Peyer's patch (tissue), 4 donors: ENCODE measurements around the gene PHF21B. TPM values are rescaled to one million over a fixed set of nuclear protein-coding genes. Genes with fewer than 3 reads are reported as not detected.

ENCODE experiments used
- DNase-seq, 3 donors: peaks; one replicate each; pipeline ENCODE4 v3.0.0-alpha.2; 2017 to 2019
- H3K27ac ChIP-seq, 4 donors: fragments of 200-600 bp; sonication (generic); one replicate each; pipeline ENCODE4 v1.5.1; 2016 to 2019
- H3K27me3 ChIP-seq, 2 donors: fragments of 200-600 bp; sonication (generic); one replicate each; pipeline ENCODE4 v1.5.1; 2019
- H3K36me3 ChIP-seq, 3 donors: fragments of 200-600 bp; sonication (generic); one replicate each; pipeline ENCODE4 v1.5.1; 2016 to 2019
- H3K4me1 ChIP-seq, 4 donors: fragments of 200-600 bp; sonication (generic); one replicate each; pipeline ENCODE4 v1.5.1; 2016 to 2019
- H3K4me3 ChIP-seq, 4 donors: fragments of 200-600 bp; sonication (generic); 1 replicate in 3 of 4; 2 replicates in 1 of 4; pipeline ENCODE4 v1.5.1; 2016 to 2019; ENCODE audit warnings: mild to moderate bottlenecking in 1 of 4
- H3K9me3 ChIP-seq, 4 donors: fragments of 200-600 bp; sonication (generic); one replicate each; pipeline ENCODE4 v1.5.1; 2016 to 2019; ENCODE audit warnings: mild to moderate bottlenecking in 1 of 4
- POLR2A ChIP-seq, 2 donors: fragments of 450-650 bp; IDR thresholded peaks; one replicate each; pipeline ENCODE4 v1.5.1; 2017; ENCODE audit warnings: antibody characterized with exemption in 2 of 2, mild to moderate bottlenecking in 2 of 2, moderate library complexity in 2 of 2
- total RNA-seq, 4 donors: library from RNA; depleted of rRNA; stranded (reverse); fragments of >200 nt; gene quantifications; one replicate each; pipeline ENCODE4 v1.1.0, GENCODE V29; 2016
- TF ChIP-seq, protein P1 (sequence below), 6 experiments: fragments of 450-650 bp in 4 of 6; fragments of 200-600 bp in 2 of 6; sonication (generic) in 1 of 6; IDR thresholded peaks; one replicate each; pipeline ENCODE4 v1.5.1; 2017 to 2019; ENCODE audit warnings: antibody characterized with exemption in 6 of 6, mild to moderate bottlenecking in 3 of 6, moderate library complexity in 1 of 6

Gene PHF21B
- total RNA-seq, 4 donors from 2014 or later, result not detected

DNA sequence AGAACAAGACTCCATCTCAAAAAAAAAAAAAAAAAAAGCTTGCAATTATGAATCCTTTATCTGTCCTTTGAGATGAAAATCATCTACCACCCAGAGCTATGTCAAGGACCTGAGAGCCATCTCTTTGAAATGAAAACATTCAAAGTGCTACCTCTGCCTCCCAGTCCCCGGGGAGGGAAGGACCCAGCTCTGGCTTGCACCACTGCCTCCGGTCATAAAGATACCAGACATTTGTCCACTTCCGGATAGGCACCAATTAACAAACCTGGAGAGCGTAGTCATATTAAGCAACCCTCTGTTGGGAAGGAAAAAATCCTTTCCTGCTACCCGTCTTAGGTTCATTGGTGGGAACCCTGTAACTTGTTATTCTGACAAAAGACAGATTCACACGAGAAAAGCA is 158.9 kb downstream of the PHF21B start:
- DNase-seq, result peak in 1 of 3 donors; percentile 11

DNA sequence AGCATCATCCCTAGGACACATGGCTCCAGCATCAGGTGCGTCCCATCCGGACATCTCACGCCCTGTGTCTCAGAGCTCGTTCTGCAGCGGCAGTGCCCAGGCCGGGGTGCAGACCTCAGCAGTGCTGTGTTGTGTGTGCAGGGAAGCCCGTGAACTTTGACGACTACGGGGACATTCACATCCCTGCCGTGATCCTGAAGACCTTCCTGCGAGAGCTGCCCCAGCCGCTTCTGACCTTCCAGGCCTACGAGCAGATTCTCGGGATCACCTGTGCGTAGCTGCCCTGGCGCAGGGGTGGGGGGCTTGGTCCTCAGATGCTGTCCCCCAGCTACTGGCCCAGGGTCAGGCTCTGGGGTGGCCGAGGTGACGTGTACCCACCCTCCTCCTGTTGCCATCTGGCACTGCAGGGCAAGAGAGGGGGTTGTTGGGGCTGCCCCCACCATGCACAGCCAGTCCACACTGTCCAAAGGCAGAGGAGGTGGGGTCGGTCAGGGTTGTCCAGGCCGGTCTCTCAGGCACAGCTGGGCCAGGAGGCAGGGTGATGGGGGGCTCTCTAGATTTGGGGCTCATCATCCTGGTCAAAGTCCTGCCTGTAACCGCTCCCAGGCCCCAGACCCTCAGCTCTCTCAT is 160.9 kb downstream of the PHF21B start:
- H3K9me3 ChIP-seq, result no peaks in the 10 kb centered on the region
- no peaks in the 10 kb centered on the region for H3K36me3 ChIP-seq
- DNase-seq, result peak in 1 of 3 donors; percentile 43
- H3K4me1 ChIP-seq, result no peaks in the 10 kb centered on the region
- TF ChIP-seq POLR2A (IDR thresholded peaks at IDR 0.05), result no peak
- TF ChIP-seq, protein P1, sequence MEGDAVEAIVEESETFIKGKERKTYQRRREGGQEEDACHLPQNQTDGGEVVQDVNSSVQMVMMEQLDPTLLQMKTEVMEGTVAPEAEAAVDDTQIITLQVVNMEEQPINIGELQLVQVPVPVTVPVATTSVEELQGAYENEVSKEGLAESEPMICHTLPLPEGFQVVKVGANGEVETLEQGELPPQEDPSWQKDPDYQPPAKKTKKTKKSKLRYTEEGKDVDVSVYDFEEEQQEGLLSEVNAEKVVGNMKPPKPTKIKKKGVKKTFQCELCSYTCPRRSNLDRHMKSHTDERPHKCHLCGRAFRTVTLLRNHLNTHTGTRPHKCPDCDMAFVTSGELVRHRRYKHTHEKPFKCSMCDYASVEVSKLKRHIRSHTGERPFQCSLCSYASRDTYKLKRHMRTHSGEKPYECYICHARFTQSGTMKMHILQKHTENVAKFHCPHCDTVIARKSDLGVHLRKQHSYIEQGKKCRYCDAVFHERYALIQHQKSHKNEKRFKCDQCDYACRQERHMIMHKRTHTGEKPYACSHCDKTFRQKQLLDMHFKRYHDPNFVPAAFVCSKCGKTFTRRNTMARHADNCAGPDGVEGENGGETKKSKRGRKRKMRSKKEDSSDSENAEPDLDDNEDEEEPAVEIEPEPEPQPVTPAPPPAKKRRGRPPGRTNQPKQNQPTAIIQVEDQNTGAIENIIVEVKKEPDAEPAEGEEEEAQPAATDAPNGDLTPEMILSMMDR (IDR thresholded peaks at IDR 0.05), result no peak
- no peak overlapping the region for H3K27ac ChIP-seq
- no peaks in the 10 kb centered on the region for H3K27me3 ChIP-seq
- no peak overlapping the region for H3K4me3 ChIP-seq

More for the DNA sequence above, 158.9 kb downstream of the PHF21B start:
- TF ChIP-seq POLR2A (IDR thresholded peaks at IDR 0.05), result no peak
- TF ChIP-seq, protein P1 (IDR thresholded peaks at IDR 0.05), result no peak
- Histone ChIP-seq H3K27me3 (no peaks in the 10 kb centered on the region), H3K36me3 (no peaks in the 10 kb centered on the region), H3K4me3 (no peak overlapping the region), H3K9me3 (no peaks in the 10 kb centered on the region), H3K27ac (no peak overlapping the region), H3K4me1 (no peaks in the 10 kb centered on the region)

DNA sequence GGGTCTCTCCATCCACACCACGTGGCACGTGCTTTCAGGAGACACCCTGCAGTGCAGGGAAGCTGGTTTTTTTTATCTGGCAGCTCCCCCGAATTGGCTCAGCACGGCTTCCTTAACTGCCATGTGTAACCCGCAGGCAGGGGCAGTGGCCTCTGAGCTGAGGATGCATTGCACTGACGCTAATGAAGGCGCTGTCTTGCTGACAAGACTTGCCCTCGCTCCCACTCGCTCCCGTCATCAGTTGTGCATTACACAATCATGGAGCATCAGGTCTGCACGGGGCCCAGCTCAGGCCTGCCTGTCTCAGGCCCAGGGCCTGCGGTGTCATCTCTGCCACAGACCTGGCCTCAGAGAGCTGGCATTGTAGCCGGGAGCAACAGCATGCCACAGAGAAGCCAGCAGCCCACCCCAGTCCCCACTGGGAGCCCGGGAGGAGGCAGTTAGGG is 161.5 kb downstream of the PHF21B start:
- DNase-seq, result no peak
- Histone ChIP-seq H3K9me3 (no peaks in the 10 kb centered on the region), H3K4me1 (no peaks in the 10 kb centered on the region), H3K27ac (no peak overlapping the region), H3K4me3 (no peak overlapping the region), H3K36me3 (no peaks in the 10 kb centered on the region), H3K27me3 (no peaks in the 10 kb centered on the region)
- TF ChIP-seq, protein P1 (IDR thresholded peaks at IDR 0.05), result no peak
- TF ChIP-seq POLR2A (IDR thresholded peaks at IDR 0.05), result no peak

DNA sequence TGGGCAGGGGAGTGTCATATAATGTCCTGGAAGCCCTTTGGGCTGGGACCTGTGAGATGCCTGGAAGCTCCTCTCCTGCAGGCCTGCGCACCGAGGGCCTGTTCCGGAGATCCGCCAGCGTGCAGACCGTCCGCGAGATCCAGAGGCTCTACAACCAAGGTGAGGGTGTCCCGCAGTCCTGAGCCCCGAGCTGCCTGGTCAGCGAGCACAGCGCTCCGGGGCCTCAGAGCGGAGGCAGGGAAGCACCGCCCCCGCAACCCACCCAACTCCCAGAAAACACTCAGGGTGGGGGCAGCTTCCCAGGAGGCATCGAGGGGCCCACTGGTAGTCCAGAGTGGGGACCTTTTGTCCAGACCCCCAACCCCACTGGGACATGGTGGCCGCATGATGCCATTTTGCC is 161.9 kb downstream of the PHF21B start:
- Histone ChIP-seq H3K36me3 (no peaks in the 10 kb centered on the region), H3K27ac (no peak overlapping the region), H3K4me1 (no peaks in the 10 kb centered on the region), H3K27me3 (no peaks in the 10 kb centered on the region), H3K9me3 (no peaks in the 10 kb centered on the region), H3K4me3 (no peak overlapping the region)
- DNase-seq, result no peak
- TF ChIP-seq POLR2A (IDR thresholded peaks at IDR 0.05), result no peak
- TF ChIP-seq, protein P1 (IDR thresholded peaks at IDR 0.05), result no peak

DNA sequence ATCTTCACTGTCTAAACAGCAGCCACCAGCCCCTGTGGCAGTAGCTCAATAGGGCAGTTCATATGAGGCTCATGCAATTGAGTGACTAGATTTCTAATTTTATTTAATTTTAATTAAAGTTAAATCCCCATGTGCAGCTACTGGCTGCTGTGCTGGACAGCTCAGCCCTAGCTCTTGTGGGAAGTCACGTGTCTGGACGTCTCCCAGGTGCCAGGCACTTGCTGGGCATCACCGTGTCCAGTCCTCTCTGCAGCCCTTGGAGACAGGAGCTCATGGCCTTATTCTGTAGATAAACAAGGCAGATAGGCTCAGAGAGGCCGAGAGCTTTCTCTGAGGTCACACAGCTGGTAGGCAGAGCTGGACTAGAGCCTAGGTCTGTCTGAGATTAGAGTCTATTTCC is 162.4 kb downstream of the PHF21B start:
- Histone ChIP-seq H3K4me1 (no peaks in the 10 kb centered on the region), H3K4me3 (no peak overlapping the region), H3K27me3 (no peaks in the 10 kb centered on the region), H3K27ac (no peak overlapping the region), H3K9me3 (no peaks in the 10 kb centered on the region), H3K36me3 (no peaks in the 10 kb centered on the region)
- TF ChIP-seq, protein P1 (IDR thresholded peaks at IDR 0.05), result no peak
- TF ChIP-seq POLR2A (IDR thresholded peaks at IDR 0.05), result no peak
- no peak for DNase-seq
